SU-DHL-6 (cell line): Measurements from ENCODE around the gene CST4.

Experiments used
- H2AFZ ChIP-seq: fragments of 200-600 bp; sonication (generic); 2 replicates; pipeline ENCODE4 v1.6.1; 2014; ENCODE audit warnings: low read depth, mild to moderate bottlenecking, moderate library complexity, mixed read lengths, antibody characterized with exemption, low read length; ENCODE audit not compliant: severe bottlenecking
- H3F3A ChIP-seq: fragments of 200-600 bp; shearing (Covaris generic); 2 replicates; pipeline ENCODE4 v1.6.0; 2016; ENCODE audit warnings: antibody characterized with exemption, mild to moderate bottlenecking; ENCODE audit not compliant: insufficient read depth
- H3K27ac ChIP-seq: fragments of 200-600 bp; sonication (generic); 2 replicates; pipeline ENCODE4 v1.5.1; 2016; ENCODE audit warnings: low read depth, mild to moderate bottlenecking, low read length, moderate library complexity, mixed read lengths
- H3K27me3 ChIP-seq: fragments of 200-600 bp; sonication (generic), shearing (Covaris generic); 2 replicates; pipeline ENCODE4 v1.6.0; 2014; ENCODE audit warnings: mild to moderate bottlenecking, low read length
- H3K36me3 ChIP-seq: fragments of 200-600 bp; sonication (generic); 2 replicates; pipeline ENCODE4 v1.6.1; 2014; ENCODE audit warnings: mild to moderate bottlenecking, low read length, mixed read lengths
- H3K4me2 ChIP-seq: fragments of 300-600, 200-600 bp; shearing (Covaris generic), sonication (generic); 2 replicates; pipeline ENCODE4 v1.6.0; 2014; ENCODE audit warnings: low read length, low read depth, mild to moderate bottlenecking; ENCODE audit not compliant: poor library complexity, severe bottlenecking
- H3K4me3 ChIP-seq: fragments of 200-600 bp; sonication (generic); 2 replicates; pipeline ENCODE4 v1.5.1; 2014; ENCODE audit warnings: antibody characterized with exemption, low read length, mild to moderate bottlenecking, mixed read lengths; ENCODE audit not compliant: insufficient read depth, poor library complexity, severe bottlenecking
- H3K79me2 ChIP-seq: fragments of 200-600 bp; sonication (generic); 2 replicates; pipeline ENCODE4 v1.6.1; 2014; ENCODE audit warnings: mild to moderate bottlenecking, low read length, moderate library complexity; ENCODE audit not compliant: insufficient read depth
- H3K9ac ChIP-seq: fragments of 200-600 bp; sonication (generic); 2 replicates; pipeline ENCODE4 v1.7.0; 2014; ENCODE audit warnings: mild to moderate bottlenecking, low read length
- H3K9me2 ChIP-seq: fragments of 200-600 bp; sonication (generic); replicated peaks from 2 replicates; pipeline ENCODE4 v1.6.1; 2014; ENCODE audit warnings: low read length; ENCODE audit not compliant: insufficient read depth
- H3K9me3 ChIP-seq: fragments of 200-600 bp; sonication (generic); 2 replicates; pipeline ENCODE4 v1.6.1; 2014; ENCODE audit warnings: low read length, mixed read lengths; ENCODE audit not compliant: insufficient read depth
- H4K20me1 ChIP-seq: fragments of 200-600 bp; sonication (generic); 2 replicates; pipeline ENCODE4 v1.6.1; 2014; ENCODE audit warnings: low read depth, mild to moderate bottlenecking, antibody characterized with exemption, low read length, moderate library complexity, mixed read lengths
- CTCF ChIP-seq: fragments of 200-600 bp; sonication (generic); IDR thresholded peaks from one replicate; pipeline ENCODE4 v1.5.1; 2017; ENCODE audit warnings: antibody characterized with exemption, mild to moderate bottlenecking, low read length, moderate library complexity; ENCODE audit not compliant: insufficient read depth, poor library complexity, severe bottlenecking
- EZH2phosphoT487 ChIP-seq: fragments of 200-600 bp; sonication (generic), shearing (Covaris generic); conservative IDR thresholded peaks from 2 replicates; pipeline ENCODE4 v1.6.1; 2018; ENCODE audit warnings: mild to moderate bottlenecking, antibody characterized with exemption, low read length, moderate library complexity, mixed read lengths

CST4 gene

GRCh38 chr20:23683281-23683680 is 5.6 kb downstream of the CST4 start:
- Histone ChIP-seq H3K27ac (no peak overlapping the region), H2AFZ (no peak overlapping the region), H3K36me3 (no peaks in the 10 kb centered on the region), H3K9me2 (no peaks in the 10 kb centered on the region), H3K9ac (no peak overlapping the region), H3K4me2 (no peak overlapping the region), H3K79me2 (no peaks in the 10 kb centered on the region), H3K4me3 (no peak overlapping the region), H3K9me3 (no peaks in the 10 kb centered on the region), H3K27me3 (no peaks in the 10 kb centered on the region), H3F3A (no peaks in the 10 kb centered on the region), H4K20me1 (no peaks in the 10 kb centered on the region)
- TF ChIP-seq EZH2phosphoT487 (no peak), CTCF (no peak)

GRCh38 chr20:23680146-23680545 is 8.7 kb downstream of the CST4 start:
- no peak overlapping the region for H3K9ac ChIP-seq
- no peaks in the 10 kb centered on the region for H3K9me2 ChIP-seq
- H3K4me3 ChIP-seq, result no peak overlapping the region
- H3K4me2 ChIP-seq, result no peak overlapping the region
- no peak overlapping the region for H2AFZ ChIP-seq
- no peaks in the 10 kb centered on the region for H3K79me2 ChIP-seq
- no peak overlapping the region for H3K27ac ChIP-seq
- no peaks in the 10 kb centered on the region for H3K9me3 ChIP-seq
- H3K27me3 ChIP-seq, result no peaks in the 10 kb centered on the region
- TF ChIP-seq EZH2phosphoT487 (no peak), CTCF (no peak)
- H3F3A ChIP-seq, result no peaks in the 10 kb centered on the region
- no peaks in the 10 kb centered on the region for H4K20me1 ChIP-seq
- H3K36me3 ChIP-seq, result no peaks in the 10 kb centered on the region

- no peaks in the 10 kb centered on the region for H3K9me2 ChIP-seq
- no peaks in the 10 kb centered on the region for H3K36me3 ChIP-seq
- TF ChIP-seq CTCF (no peak), EZH2phosphoT487 (no peak)
- no peak overlapping the region for H3K9ac ChIP-seq
- no peaks in the 10 kb centered on the region for H3K79me2 ChIP-seq
- H3K9me3 ChIP-seq, result no peaks in the 10 kb centered on the region
- no peaks in the 10 kb centered on the region for H3F3A ChIP-seq
- H3K4me2 ChIP-seq, result no peak overlapping the region
- H3K4me3 ChIP-seq, result no peak overlapping the region
- no peak overlapping the region for H3K27ac ChIP-seq
- no peaks in the 10 kb centered on the region for H4K20me1 ChIP-seq
- no peak overlapping the region for H2AFZ ChIP-seq
- no peaks in the 10 kb centered on the region for H3K27me3 ChIP-seq
These were observed 9.4 kb downstream of the CST4 start for GRCh38 chr20:23679133-23680092.
